GM18517 (cell line): ENCODE data around the gene YARS1.

ENCODE experiments used
- ATAC-seq: cut with Tn5 transposase; IDR thresholded peaks from one replicate; pipeline ENCODE4 v1.9.1; 2021; ENCODE audit warnings: mild to moderate bottlenecking, moderate library complexity; ENCODE audit not compliant: unreplicated experiment

The YARS1 gene

DNA sequence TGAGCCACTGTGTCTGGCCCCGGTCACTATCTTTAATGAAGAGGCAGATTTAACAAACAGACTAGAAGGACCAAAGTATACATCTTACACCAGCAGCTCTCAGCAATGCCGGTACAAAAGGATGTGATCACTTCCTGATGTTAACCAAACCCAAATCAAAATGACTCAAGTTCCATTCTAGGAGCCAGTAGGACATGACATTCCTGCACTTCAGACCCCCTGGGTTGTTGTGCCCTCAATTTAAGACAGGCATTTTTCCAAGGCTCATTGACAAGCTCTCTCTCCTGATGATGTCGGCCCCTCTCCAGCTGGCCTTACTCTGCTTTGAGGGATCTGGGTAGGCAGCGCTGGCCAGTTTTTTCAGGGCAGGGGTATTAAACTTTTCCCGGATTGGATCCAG lies 35.1 kb downstream of the YARS1 start:
- ATAC-seq = no peak

DNA sequence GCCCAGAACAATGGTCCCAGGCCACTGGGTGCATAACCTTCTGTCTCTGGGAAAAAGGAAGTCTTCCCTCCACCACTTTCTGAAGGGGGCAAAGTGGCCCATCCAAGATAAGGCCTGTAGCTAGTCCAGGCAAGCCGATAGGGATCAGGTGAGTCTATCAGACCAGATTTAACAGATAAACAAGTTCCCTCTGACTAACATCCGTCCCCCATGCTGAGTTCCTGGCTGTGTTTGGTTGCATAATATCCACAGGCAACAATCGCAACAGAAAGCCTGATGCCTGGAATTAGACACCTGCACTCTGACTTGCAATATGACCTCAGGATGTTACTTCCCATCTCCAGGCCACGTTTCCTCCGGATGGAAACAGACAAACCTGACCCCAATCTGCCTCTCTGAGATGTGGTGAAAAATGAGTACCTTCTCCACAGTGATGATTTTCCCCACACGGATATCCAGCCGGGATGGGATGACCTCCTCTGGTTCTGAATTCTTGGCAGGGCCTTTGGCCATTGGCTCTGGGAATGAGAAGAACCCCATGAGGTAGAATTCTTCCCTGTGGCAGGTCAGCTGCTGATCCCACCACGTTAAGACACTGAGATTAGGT lies 36.4 kb downstream of the YARS1 start:
- ATAC-seq = no peak

DNA sequence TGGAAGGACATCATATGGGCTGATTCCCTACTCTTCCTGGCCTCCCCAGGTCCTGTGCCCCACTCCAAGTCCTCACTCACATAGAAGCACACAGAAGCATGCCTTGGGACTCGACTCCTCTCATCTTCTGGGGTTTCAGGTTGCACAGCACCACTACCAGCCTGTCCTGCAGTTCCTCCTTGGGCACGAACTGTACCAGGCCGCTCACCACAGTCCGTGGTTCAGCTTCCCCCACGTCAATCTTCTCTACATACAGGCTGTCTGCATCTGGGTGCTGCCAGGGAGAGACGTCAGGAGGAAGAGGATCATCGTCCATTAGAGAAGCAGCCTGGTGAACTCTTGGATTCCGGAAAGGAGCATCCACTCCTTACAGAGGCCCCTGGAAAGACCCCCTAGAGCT lies 37.2 kb downstream of the YARS1 start:
- ATAC-seq = no peak

DNA sequence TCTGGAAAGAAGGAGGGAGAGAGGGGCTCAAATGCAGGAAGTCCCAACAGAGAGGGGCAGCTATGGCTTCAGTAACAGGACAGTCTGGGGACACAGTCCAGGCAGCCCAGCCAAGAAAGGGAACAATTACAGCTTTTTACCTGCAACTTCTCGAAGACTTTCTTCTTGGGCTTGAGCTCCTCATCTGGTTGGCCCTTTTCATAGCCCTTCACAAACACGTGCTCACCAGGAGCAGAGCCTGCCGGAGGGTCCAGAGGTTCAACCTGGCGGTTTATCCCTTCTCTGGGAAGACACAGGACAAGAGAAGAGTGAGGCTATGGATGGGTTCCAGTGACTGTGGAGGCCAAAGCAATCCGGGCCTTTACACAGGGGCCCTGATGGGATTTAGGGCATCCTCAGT lies 37.9 kb downstream of the YARS1 start:
- ATAC-seq = no peak

DNA sequence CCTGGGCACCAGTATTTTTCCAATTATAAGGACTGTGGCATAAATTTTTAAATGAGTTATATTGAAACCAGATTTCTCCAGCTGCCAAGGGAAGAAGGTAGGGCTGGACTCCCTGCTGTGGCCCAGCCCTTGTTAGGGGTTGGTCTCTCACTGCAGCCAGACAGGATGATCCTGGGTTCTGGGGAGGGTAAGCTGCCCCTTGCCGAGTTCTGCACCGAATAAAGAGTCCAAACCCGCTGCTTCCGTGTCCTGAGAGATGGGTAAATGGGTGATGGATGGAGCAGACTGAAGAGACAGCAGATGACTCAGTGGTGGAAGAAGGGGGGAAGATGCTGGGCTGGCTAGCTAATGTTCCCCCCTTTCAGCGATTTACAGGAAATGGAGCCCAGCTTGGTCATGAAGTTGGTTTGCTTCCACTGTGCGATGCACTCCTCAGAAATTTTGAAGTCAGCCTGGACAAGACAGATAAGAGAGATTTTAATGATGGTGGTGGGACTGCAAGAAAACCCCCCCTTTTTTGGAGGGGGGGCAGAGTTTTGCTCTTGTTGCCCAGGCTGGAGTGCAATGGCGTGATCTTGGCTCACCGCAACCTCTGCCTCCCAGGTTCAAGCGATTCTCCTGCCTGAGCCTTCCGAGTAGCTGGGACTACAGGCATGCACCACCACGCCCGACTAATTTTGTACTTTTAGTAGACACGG lies 41.4 kb downstream of the YARS1 start:
- ATAC-seq = no peak

DNA sequence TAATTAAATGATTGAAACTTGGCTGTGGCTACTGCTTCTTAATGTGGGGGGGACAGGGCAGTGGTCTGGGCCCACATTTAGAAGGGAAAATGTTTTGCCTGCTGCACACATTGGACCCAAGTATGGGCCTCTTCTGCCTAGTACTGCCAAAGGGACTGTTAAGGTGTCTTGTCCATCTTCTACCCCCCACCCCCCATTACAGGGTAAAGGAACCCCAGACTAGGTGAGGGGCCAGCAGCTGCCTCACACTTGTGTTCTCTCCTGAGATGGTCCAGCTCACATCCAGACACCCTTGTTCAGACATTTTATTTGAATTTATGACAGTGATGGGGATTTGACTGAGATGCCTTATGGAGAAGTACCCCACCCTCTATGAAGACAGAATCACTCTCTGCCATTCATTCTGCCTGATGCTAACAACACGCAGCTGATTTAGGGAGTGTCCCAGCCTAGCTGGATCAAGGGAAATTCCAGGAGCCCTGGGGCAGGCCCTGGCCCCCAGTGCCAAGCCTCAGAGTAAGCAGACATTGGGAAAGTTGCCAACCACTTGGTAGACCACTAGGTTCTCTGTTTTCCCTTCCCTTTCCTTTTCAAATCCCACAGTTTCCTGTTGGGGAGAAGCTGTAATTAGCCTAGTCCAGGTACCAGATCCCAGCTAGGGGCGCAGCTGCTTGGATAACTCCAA lies 42.1 kb downstream of the YARS1 start:
- ATAC-seq = no peak

DNA sequence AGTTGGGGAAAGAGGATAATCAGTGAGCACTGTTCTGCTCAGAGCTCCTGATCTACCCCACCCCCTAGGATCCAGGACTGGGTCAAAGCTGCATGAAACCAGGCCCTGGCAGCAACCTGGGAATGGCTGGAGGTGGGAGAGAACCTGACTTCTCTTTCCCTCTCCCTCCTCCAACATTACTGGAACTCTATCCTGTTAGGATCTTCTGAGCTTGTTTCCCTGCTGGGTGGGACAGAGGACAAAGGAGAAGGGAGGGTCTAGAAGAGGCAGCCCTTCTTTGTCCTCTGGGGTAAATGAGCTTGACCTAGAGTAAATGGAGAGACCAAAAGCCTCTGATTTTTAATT lies 42.7 kb downstream of the YARS1 start:
- no peak for ATAC-seq

DNA sequence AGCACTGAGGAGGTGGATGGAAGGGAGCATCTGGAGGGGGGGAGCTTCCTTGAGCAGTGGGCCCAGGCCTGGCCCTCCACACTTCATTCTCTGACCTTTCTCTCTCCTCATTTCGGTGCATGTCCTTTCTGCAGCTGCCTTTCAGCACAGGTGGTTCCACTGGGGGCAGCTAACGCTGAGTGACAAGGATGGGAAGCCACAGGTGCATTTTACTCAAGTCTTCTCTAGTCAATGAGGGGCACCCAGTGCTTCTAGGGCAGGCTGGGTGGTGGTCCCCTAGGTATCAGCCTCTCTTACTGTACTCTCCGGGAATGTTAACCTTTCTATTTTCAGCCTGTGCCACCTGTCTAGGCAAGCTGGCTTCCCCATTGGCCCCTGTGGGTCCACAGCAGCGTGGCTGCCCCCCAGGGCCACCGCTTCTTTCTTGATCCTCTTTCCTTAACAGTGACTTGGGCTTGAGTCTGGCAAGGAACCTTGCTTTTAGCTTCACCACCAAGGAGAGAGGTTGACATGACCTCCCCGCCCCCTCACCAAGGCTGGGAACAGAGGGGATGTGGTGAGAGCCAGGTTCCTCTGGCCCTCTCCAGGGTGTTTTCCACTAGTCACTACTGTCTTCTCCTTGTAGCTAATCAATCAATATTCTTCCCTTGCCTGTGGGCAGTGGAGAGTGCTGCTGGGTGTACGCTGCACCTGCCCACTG lies 43.2 kb downstream of the YARS1 start:
- no peak for ATAC-seq

DNA sequence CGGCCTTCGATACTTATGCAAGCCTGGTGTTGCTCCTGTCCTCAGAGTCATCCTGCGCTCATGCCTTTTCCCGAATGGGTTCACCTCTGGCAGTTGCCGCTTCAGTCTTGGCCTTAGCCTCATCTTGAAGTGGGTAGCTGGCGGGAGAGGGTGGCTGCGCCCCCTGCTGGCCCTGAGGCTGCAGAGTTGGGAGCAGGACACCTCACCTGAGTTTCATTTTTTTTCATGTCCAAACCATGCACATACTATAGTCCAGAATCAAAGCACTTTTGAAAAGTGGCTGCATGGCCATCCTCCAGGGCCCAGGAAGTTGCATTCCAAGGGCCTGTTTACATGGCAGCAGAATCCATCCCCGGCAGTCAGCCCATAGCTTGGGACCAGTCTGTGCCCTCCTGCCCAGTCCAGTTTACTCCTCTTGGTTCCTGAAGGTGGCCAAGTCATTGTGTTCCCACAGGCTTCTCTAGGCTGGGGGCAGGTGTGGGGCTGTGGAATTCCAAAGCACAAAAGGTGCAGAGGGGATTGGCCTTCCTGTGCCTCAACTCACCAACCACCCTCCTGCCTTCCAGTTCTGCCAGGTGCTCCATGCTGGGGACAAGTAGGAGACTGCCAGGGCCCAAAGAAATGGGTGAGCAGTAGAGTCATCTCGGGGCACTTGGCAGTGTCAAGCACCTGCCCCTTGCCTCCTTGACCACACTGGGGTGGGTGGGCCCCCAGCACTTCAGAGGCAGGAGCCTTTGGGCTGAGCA lies 44.0 kb downstream of the YARS1 start:
- ATAC-seq = no peak

DNA sequence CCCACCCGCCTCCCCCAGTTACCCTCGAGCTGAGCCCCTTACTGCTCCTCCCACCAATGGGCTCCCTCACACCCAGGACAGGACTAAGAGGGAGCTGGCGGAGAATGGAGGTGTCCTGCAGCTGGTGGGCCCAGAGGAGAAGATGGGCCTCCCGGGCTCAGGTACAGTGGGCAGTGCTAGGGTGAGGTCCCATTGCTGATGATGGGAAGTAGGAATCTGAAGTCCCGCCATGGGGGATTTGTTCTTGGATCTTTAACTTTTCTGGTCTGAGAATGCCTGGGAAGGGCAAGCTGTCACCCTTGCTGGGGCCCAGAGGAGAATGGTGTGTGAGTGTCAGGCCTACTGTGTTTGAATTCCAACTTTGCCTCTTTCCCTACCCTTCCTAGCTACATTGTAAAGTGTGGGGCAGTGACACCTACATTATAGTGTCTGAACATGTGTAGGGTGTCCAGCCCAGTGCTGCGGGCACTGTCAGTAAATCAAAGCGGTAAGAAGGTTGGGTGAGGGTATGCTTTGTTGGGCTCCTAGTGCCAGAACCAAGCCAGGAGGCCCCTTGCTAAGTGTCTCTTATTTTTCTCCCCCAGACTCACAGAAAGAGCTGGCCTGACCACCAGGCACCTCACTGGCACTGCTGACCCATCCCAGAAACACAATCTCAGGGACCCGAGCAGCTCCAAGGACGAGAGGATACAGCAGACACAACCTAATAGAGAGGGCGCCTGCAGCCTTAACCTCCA lies 44.7 kb downstream of the YARS1 start:
- ATAC-seq = no peak

DNA sequence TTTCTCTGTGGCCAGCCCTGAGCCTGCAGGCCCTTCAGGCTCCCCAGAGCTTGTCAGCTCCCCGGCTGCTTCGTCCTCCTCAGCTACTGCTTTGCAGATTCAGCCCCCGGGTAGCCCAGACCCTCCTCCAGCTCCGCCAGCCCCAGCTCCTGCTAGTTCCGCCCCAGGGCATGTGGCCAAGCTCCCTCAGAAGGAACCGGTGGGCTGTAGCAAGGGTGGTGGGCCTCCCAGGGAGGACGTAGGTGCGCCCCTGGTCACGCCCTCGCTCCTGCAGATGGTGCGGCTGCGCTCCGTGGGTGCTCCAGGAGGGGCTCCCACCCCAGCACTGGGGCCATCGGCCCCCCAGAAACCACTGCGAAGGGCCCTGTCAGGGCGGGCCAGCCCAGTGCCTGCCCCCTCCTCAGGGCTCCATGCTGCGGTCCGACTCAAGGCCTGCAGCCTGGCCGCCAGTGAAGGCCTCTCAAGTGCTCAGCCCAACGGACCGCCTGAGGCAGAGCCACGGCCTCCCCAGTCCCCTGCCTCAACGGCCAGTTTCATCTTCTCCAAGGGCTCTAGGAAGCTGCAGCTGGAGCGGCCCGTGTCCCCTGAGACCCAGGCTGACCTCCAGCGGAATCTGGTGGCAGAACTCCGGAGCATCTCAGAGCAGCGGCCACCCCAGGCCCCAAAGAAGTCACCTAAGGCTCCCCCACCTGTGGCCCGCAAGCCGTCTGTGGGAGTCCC lies 45.4 kb downstream of the YARS1 start:
- no peak for ATAC-seq

DNA sequence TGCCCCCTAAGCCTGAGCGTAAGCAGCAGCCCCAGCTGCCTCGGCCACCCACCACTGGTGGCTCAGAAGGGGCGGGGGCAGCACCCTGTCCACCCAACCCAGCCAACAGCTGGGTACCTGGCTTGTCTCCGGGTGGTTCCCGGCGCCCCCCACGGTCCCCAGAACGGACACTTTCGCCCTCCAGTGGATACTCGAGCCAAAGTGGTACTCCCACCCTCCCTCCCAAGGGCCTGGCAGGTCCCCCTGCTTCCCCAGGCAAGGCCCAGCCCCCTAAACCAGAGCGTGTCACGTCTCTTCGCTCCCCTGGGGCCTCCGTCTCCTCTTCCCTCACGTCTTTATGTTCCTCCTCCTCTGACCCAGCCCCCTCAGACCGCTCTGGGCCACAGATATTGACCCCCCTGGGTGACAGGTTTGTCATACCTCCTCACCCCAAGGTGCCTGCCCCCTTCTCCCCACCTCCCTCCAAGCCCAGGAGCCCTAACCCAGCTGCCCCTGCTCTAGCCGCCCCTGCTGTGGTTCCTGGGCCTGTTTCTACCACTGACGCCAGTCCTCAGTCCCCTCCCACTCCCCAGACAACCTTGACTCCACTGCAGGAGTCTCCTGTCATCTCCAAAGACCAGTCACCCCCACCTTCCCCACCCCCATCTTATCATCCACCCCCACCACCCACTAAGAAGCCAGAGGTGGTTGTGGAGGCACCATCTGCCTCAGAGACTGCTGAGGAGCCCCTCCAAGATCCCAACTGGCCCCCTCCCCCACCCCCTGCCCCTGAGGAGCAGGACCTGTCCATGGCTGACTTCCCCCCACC lies 46.2 kb downstream of the YARS1 start:
- no peak for ATAC-seq

DNA sequence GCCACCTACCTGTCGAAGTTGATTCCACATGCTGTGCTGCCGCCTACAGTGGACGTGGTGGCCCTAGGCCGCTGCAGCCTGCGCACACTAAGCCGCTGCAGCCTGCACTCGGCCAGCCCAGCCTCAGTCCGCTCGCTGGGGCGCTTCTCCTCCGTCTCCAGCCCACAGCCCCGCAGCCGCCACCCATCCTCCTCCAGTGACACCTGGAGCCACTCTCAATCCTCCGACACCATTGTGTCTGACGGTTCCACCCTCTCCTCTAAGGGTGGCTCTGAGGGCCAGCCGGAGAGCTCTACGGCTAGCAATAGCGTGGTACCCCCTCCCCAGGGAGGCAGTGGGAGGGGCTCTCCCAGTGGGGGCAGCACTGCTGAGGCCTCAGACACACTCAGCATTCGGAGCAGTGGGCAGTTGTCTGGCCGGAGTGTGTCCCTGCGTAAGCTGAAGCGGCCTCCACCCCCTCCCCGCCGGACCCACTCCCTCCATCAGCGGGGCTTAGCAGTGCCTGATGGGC lies 46.9 kb downstream of the YARS1 start:
- no peak for ATAC-seq

DNA sequence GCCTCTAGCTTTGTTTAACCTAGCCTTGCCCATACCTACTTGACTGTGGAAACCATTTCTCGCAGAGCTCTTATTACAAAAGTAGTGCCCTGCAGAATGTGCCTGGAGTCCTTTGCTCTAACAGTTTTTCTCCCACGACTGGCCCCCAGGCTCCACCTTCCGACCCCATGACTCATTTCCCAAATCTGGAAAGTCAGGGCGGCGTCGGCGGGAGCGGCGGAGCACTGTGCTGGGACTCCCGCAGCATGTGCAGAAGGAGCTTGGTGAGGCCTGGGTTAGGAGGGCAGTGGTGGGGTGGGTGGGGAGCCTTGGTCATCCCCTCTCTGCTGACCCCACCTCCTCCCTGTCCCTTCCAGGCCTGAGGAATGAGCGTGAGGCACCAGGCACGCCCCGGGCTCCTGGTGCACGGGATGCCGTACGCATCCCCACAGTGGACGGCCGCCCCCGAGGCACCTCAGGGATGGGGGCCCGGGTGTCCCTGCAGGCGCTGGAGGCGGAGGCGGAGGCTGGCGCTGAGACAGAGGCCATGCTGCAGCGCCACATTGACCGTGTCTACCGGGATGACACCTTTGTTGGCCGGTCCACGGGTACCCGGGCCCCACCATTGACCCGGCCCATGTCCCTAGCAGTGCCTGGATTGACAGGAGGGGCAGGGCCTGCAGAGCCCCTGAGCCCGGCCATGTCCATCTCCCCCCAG lies 47.5 kb downstream of the YARS1 start:
- ATAC-seq = no peak

DNA sequence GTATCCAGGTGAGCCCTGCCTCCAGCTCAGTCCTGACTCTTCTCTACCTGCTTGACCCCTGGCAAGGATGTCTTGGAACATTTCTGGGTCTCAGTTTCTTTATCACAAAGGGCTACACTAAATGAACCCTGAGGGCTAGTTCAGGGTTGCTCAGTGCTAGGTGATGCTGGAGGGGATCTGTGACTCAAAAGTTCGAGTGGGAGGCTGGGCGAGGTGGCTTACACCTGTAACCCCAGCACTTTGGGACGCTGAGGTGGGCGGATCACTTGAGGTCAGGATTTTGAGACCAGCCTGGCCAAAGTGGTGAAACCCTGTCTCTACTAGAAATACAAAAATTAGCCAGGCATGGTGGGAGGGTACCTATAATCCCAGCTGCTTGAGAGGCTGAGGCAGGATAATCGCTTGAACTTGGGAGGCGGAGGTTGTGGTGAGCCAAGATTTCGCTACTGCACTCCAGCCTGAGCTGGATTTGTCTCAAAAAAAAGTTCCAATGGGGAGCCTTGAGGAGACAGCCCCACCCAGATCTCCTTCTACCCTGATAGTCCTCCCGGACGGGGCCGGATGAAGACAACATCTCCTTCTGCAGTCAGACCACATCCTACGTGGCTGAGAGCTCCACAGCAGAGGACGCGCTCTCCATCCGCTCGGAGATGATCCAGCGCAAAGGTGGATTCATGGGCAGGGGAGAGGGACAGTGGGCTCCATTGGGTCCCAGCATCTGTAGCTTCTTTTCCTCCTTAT lies 48.9 kb downstream of the YARS1 start:
- no peak for ATAC-seq

DNA sequence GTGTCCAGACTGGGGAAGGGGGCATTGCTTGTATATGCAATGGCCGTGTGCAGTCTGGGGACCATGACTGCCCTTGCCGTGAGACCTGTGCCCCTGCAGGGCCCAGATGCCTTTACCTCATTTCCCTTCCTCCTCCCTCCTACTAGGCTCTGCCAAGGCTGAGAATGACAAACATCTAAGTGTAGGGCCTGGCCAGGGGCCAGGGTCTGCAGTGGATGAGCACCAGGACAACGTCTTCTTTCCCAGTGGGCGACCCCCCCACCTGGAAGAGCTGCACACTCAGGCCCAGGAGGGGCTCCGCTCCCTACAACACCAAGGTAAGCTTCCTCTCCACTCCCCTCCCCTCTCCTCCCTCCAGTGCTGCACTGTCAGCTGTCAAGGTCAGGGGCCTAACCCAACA lies 49.5 kb downstream of the YARS1 start:
- ATAC-seq = no peak

DNA sequence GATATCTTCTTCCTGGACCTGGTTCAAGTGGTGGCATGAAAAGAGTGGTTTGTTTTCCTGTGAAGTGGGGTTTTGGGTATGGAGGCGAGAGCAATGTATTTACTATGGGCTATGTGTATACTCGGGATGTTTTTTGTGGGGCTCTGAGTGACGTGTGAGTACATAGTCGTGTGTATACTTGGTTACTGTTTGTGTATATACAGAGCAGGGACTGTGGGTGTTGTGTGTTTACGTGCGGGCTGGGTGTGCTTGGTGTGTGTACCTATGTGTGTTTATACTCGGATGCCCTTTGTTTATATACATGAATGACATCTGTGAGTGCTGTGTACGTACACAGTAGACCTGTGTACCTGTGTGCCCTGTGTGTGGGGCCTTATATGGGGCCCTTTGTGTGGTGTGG lies 50.0 kb downstream of the YARS1 start:
- ATAC-seq = no peak
